Activated CD8-positive, alpha-beta T cell treated with anti-CD3 and anti-CD28 coated beads, Interleukin-2, amount 10 ng/mL, durations not matched to agents 7 days and 5 days (primary cell): ENCODE results near the gene PIAS1. TPM values are rescaled to one million over a fixed set of nuclear protein-coding genes. Genes with fewer than 3 reads are reported as not detected.
A peak's percentile ranks its signal among the peaks of the same experiment; 100 is the strongest.
"Not testable (repeated sequence)": the region's sequence is repeated elsewhere in the genome, so short reads cannot be mapped to it uniquely, and the experiment has no call there.

Experiments
- ATAC-seq: fragments of 150-1000 bp; cut with Tn5 transposase; one replicate; pipeline ENCODE4 v1.10.0; 2021; ENCODE audit warnings: moderate library complexity
- CTCF ChIA-PET: fragments of 350-600 bp; sonication (Branson Sonifier 250); formaldehyde crosslinking; loops from one replicate; lab custom pipeline; 2021; ENCODE audit warnings: antibody characterized with exemption; lab: Charles Lee
- POLR2A ChIA-PET: fragments of 350-600 bp; sonication (Branson Sonifier 250); formaldehyde crosslinking; loops from one replicate; lab custom pipeline; 2021; ENCODE audit warnings: antibody characterized with exemption; lab: Charles Lee
- DNase-seq: peaks from one replicate; pipeline ENCODE4 v3.0.0-alpha.2; 2020
- H3K27ac Mint-ChIP-seq: one replicate; pipeline ENCODE4 v1.8.0; 2021; ENCODE audit warnings: mild to moderate bottlenecking, mixed read lengths
- H3K27me3 Mint-ChIP-seq: one replicate; pipeline ENCODE4 v1.8.0; 2021; ENCODE audit warnings: low read depth, mixed read lengths
- H3K36me3 Mint-ChIP-seq: one replicate; pipeline ENCODE4 v1.8.0; 2021; ENCODE audit warnings: low read depth, mixed read lengths
- H3K4me1 Mint-ChIP-seq: one replicate; pipeline ENCODE4 v1.8.0; 2021; ENCODE audit warnings: low read depth, mixed read lengths
- H3K4me3 Mint-ChIP-seq: one replicate; pipeline ENCODE4 v1.8.0; 2021; ENCODE audit warnings: mild to moderate bottlenecking, mixed read lengths
- H3K9me3 Mint-ChIP-seq: one replicate; pipeline ENCODE4 v1.8.0; 2022; ENCODE audit warnings: mixed read lengths; ENCODE audit not compliant: insufficient read depth
- total RNA-seq, 2 experiments: library from RNA; stranded (reverse); gene quantifications; one replicate each; pipeline ENCODE4 v1.2.3, GENCODE V29; 2021

Gene PIAS1
- total RNA-seq, 2 experiments from 2014 or later, result 40.6 to 44.2 TPM

GRCh38 chr15:68225442-68225841 is 171.3 kb downstream of the PIAS1 start:
- H3K9me3 Mint-ChIP-seq, ATAC-seq, DNase-seq, H3K27me3 Mint-ChIP-seq: not testable (repeated sequence)
- H3K27ac Mint-ChIP-seq, result peak overlapping the region; percentile 40
- peak overlapping the region; percentile 51 for H3K4me3 Mint-ChIP-seq
- peaks cover 30% of the 10 kb centered on the region for H3K36me3 Mint-ChIP-seq
- CTCF ChIA-PET, result interaction anchor here (2.9 kb wide), 1 partner anchor 14 kb away, joined by 10 read pairs; no protein-coding TSS in a partner anchor
- peaks cover 53% of the 10 kb centered on the region for H3K4me1 Mint-ChIP-seq
- POLR2A ChIA-PET, result interaction anchor here (1.1 kb wide), 1 partner anchor 52 kb away, joined by 3 read pairs; no protein-coding TSS in a partner anchor

DNA sequence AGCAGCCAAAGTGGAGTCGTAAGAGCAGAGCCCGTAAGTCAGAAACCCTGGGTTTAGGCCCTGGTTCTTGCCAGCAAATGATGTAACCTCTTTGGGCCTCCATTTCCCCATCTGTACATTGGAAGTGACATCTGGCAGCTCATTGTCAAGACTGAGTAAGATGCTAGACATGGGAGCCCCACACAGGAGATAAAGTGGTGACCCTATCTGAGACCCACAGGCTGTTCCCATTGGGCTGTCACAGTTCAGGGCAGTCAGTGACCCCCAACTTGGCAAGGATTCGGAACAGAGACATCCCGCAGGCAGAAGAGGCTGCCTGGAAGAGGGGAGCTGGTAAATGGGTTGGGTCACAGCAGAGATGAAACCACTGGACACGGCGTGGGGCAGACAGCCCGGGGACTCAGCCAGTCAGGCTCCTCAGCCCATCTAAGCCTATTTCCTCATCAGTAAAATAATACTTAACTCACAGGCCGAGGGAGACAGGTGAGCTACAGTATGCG is 173.6 kb downstream of the PIAS1 start:
- peak overlapping the region; percentile 87 for H3K27ac Mint-ChIP-seq
- H3K4me1 Mint-ChIP-seq, result peaks cover 58% of the 10 kb centered on the region
- H3K4me3 Mint-ChIP-seq, result peak overlapping the region; percentile 90
- CTCF ChIA-PET, result interaction anchor here (0.7 to 1.3 kb wide), 3 partner anchors 16 to 55 kb away, joined by 3 read pairs; no protein-coding TSS in a partner anchor
- DNase-seq (no peak), ATAC-seq (no peak)
- no peaks in the 10 kb centered on the region for H3K9me3 Mint-ChIP-seq
- peaks cover 26% of the 10 kb centered on the region for H3K36me3 Mint-ChIP-seq
- H3K27me3 Mint-ChIP-seq, result no peaks in the 10 kb centered on the region
- POLR2A ChIA-PET, result interaction anchor here (0.5 to 4.1 kb wide), 6 partner anchors 11 to 1897 kb away, joined by 3 to 32 read pairs (median 5); partner anchors contain the start of genes FEM1B and PIAS1

GRCh38 chr15:68228143-68228970 is 174.2 kb downstream of the PIAS1 start:
- H3K4me1 Mint-ChIP-seq, result peaks cover 52% of the 10 kb centered on the region
- ATAC-seq, result no peak
- peaks cover 19% of the 10 kb centered on the region for H3K36me3 Mint-ChIP-seq
- ChIA-PET POLR2A (interaction anchor here (0.6 to 4.1 kb wide), 7 partner anchors 8 to 1898 kb away, joined by 3 to 32 read pairs (median 6); partner anchors contain the start of genes FEM1B and PIAS1), CTCF (interaction anchor here (0.7 to 1.8 kb wide), 8 partner anchors 8 to 78 kb away, joined by 3 to 8 read pairs (median 4); partner anchors contain the start of gene FEM1B)
- no peaks in the 10 kb centered on the region for H3K9me3 Mint-ChIP-seq
- H3K4me3 Mint-ChIP-seq, result peak overlapping the region; percentile 90
- H3K27me3 Mint-ChIP-seq, result no peaks in the 10 kb centered on the region
- peak overlapping the region; percentile 87 for H3K27ac Mint-ChIP-seq
- DNase-seq, result peak; percentile 22

DNA sequence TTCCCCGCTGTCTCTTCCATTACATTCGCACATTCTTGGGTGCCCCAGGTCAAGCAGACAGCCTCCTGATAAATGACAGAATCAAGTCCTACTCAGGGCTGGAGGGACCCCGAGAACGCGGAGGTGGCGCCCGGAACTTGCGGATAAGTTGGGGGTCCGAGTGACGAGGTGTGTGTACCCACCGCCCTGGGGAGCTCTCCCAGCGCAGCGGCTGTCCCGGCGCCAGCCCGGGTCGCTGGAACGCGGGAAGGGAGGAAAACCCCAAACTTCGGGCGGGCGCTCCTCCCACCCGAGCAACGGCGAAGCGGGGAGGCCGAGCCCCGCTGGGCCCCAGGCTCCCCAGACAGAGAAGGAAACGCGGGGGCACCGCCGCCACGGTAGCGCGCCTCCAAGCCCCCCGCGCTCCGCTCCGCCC is 174.9 kb downstream of the PIAS1 start:
- peak overlapping the region; percentile 90 for H3K4me3 Mint-ChIP-seq
- peak overlapping the region; percentile 87 for H3K27ac Mint-ChIP-seq
- peaks cover 52% of the 10 kb centered on the region for H3K4me1 Mint-ChIP-seq
- CTCF ChIA-PET, result interaction anchor here (0.8 to 1.8 kb wide), 8 partner anchors 9 to 77 kb away, joined by 3 to 12 read pairs (median 4); partner anchors contain the start of gene FEM1B
- POLR2A ChIA-PET, result interaction anchor here (0.6 to 4.1 kb wide), 4 partner anchors 9 to 179 kb away, joined by 3 to 32 read pairs (median 6); partner anchors contain the start of genes FEM1B and PIAS1
- H3K36me3 Mint-ChIP-seq, result peaks cover 18% of the 10 kb centered on the region
- no peaks in the 10 kb centered on the region for H3K27me3 Mint-ChIP-seq
- DNase-seq (peak; percentile 34), ATAC-seq (peak; percentile 1)
- no peaks in the 10 kb centered on the region for H3K9me3 Mint-ChIP-seq

DNA sequence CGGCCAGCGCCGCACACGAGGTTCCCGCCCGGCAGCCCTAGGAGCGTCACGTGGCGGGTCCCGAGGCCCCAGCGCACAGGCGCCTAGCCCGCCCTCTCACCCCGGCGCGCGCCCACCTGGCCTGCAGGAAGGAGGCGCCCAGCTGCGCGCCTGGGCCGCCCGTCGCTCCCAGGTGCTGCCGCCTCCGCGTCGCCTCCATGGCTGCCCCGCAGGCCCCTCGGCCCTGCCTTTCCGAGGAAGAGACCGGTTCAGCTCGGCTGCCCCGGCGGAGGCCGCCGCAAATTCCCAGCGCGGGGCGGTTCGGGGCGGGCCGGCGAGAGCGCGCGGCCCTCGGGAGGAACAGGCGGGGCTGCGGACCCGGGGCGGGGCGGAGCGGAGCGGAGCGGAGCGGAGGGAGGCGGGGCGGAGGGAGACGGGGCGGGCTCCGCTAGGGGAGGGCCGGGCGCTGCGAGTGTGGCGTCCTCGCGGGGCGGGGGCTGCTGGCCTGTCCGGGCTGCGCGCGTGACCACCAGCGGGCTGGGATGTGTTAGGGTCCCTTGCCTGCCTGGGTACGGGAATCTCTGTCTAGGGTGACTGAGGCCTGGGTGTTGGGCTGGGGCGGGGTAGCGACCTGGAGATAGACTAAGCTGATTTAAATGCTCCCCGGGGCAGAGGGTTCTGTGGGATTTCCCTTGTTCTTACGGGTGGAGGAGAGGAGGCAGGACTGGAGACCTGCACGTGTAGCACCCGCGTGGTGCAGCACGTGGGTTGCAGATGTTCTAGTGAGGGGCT is 175.5 kb downstream of the PIAS1 start, which contains the start of gene CLN6:
Gene CLN6, minus strand, starts transcription at position 343 of the 771 bp plus-strand sequence. Its CDS starts 144 bp downstream, at position 199.
- Mint-ChIP-seq H3K4me1 (peaks cover 48% of the 10 kb centered on the region), H3K27ac (peak within 1 kb of the TSS; percentile 93), H3K9me3 (no peaks in the 10 kb centered on the region), H3K36me3 (peaks cover 17% of the 10 kb centered on the region), H3K27me3 (no peaks in the 10 kb centered on the region), H3K4me3 (peak within 1 kb of the TSS; percentile 90)
- CTCF ChIA-PET, result interaction anchor here (0.7 to 3.3 kb wide), 9 partner anchors 10 to 77 kb away, joined by 3 to 15 read pairs (median 5); partner anchors contain the start of gene FEM1B
- peak; percentile 89 for DNase-seq
- POLR2A ChIA-PET, result interaction anchor here (0.5 to 4.1 kb wide), 6 partner anchors 9 to 389 kb away, joined by 3 to 32 read pairs (median 4); partner anchors contain the start of genes FEM1B and PIAS1
- peak; percentile 92 for ATAC-seq

DNA sequence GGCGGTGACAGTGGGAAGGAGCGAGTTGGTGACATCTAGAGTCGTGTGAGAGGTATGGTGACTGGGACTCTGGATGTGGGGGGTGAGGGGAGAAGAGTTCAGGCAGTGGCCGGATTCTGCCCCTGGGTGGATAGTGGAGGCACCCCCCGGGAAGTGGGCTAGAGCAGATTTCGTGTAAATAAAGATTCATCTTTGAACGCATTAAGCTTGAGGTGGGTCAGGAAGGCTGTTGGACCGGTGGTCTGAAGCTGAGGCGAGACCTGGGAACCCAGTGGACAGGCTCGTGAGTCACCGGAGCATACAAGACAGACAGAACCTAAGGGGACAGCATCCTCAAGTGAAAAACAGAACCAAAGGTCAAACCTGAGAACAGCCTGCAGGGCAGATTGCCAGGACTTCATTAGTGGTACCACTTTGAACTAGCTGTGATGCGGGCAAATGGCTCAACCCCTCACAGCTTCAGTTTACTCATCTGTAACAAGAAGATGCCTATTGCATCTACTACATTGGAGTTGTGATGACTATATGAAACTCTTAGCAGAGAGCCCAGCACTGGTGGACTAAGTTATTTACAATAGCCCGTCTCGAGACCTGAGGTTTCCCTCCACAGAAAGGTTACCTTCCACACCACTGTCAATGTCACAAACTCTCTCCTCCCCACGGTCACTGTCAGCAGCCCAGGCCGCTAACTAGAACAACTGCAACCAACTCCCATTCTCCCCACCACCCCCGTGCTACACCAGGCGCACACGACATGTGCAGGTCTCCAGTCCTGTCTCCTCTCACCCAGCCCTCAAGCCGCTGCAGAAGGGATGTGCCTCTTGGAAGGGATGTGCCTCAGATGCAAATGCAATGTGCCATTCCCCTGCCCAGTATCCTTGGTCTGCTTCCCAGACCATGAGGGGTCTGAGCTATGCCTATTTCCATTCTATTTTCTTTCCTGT is 176.3 kb downstream of the PIAS1 start:
- Mint-ChIP-seq H3K27ac (peak overlapping the region; percentile 93), H3K4me1 (peaks cover 40% of the 10 kb centered on the region), H3K27me3 (no peaks in the 10 kb centered on the region), H3K9me3 (no peaks in the 10 kb centered on the region), H3K36me3 (peaks cover 9% of the 10 kb centered on the region), H3K4me3 (peak overlapping the region; percentile 90)
- peak; percentile 24 for DNase-seq
- no peak for ATAC-seq
- ChIA-PET CTCF (interaction anchor here (0.6 to 3.3 kb wide), 7 partner anchors 10 to 76 kb away, joined by 3 to 15 read pairs (median 4); no protein-coding TSS in a partner anchor), POLR2A (interaction anchor here (0.5 to 4.1 kb wide), 4 partner anchors 10 to 390 kb away, joined by 3 to 32 read pairs (median 4); partner anchors contain the start of genes FEM1B and PIAS1)

DNA sequence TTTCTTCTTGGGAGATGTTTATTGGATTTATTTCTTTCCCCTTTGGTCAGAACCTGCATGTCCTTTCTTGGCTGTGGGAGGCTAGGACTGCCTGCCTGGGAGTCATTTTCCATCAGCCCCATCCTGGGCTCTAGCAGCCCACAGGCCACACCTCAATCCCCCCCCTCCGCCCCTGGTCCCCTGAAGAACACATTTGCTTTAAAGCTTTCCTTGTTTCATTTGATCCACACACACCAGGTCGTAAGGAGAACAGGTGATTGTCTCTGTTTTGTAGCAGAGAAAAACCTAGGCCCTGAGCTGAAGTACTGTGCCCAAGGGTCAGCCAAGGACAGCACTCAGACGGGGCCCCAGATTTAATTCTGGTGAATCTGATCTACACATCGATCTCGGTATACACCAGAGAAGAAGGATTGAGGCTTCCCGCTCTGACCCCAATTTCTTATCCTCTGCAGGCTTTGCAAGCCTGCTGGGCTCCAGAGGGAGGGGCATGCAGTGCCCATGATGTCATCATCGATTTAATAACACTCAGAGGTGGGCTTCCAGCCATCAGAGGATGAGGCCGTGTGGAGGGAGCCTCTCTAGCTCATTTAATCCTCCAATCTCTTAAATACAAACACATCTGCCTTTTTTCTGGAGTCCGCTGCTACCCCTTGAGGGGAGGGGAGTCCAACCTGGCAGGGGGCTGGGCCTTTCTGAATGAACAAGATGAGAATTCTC is 177.1 kb downstream of the PIAS1 start:
- ChIA-PET CTCF (interaction anchor here (1.2 to 3.3 kb wide), 3 partner anchors 19 to 75 kb away, joined by 3 to 15 read pairs (median 5); partner anchors contain the start of gene FEM1B), POLR2A (interaction anchor here (0.6 to 4.1 kb wide), 2 partner anchors 46 to 67 kb away, joined by 5 to 32 read pairs; partner anchors contain the start of gene FEM1B)
- H3K27ac Mint-ChIP-seq, result peak overlapping the region; percentile 58

DNA sequence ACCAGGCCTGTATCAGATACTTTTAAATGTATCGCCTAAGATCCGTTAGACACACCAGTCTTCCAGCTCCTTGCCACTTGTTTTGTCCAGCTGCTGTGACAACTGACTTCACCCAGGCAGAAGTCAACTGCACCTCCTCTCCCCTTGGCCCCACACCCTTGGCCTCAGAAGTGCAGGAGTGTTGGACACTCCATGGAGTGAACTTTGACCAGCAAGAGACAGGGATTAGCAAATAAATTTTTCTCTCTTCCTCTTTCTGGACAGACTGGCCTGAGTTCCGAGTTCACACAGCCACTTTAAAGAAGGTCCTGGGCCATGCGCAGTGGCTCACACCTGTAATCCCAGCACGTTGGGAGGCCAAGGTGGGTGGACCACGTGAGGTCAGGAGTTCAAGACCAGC is 178.3 kb downstream of the PIAS1 start:
- H3K4me1 Mint-ChIP-seq, result peaks cover 24% of the 10 kb centered on the region
- peaks cover 9% of the 10 kb centered on the region for H3K36me3 Mint-ChIP-seq
- ATAC-seq (no peak), DNase-seq (no peak)
- no peak overlapping the region for H3K4me3 Mint-ChIP-seq
- H3K27ac Mint-ChIP-seq, result no peak overlapping the region
- ChIA-PET CTCF (interaction anchor here (0.8 to 3.3 kb wide), 3 partner anchors 21 to 74 kb away, joined by 3 to 15 read pairs (median 3); partner anchors contain the start of gene FEM1B), POLR2A (no interaction called here)
- H3K27me3 Mint-ChIP-seq, result peaks cover 1% of the 10 kb centered on the region
- H3K9me3 Mint-ChIP-seq, result no peaks in the 10 kb centered on the region

More for the DNA sequence above, 177.1 kb downstream of the PIAS1 start:
- peak overlapping the region; percentile 36 for H3K4me3 Mint-ChIP-seq
- peaks cover 35% of the 10 kb centered on the region for H3K4me1 Mint-ChIP-seq
- ATAC-seq, result no peak
- peaks cover 9% of the 10 kb centered on the region for H3K36me3 Mint-ChIP-seq
- no peak for DNase-seq
- H3K9me3 Mint-ChIP-seq, result no peaks in the 10 kb centered on the region
- no peaks in the 10 kb centered on the region for H3K27me3 Mint-ChIP-seq

- Mint-ChIP-seq H3K27me3 (peaks cover 2% of the 10 kb centered on the region), H3K27ac (no peak overlapping the region), H3K36me3 (peaks cover 6% of the 10 kb centered on the region), H3K9me3 (no peaks in the 10 kb centered on the region), H3K4me1 (peaks cover 19% of the 10 kb centered on the region), H3K4me3 (no peak overlapping the region)
- DNase-seq (no peak), ATAC-seq (no peak)
- CTCF ChIA-PET, result interaction anchor here (3.3 kb wide), 1 partner anchor 73 kb away, joined by 15 read pairs; no protein-coding TSS in a partner anchor
- POLR2A ChIA-PET, result no interaction called here
Observed at GRCh38 chr15:68232937-68233336, 178.8 kb downstream of the PIAS1 start.
